GM21367 (cell line): ENCODE data around the gene SHFL.

Experiments used
- ATAC-seq: cut with Tn5 transposase; IDR thresholded peaks from one replicate; pipeline ENCODE4 v1.9.1; 2021; ENCODE audit not compliant: unreplicated experiment

Gene SHFL

GRCh38 chr19:10132905-10133304, 46.8 kb downstream of the SHFL start:
- ATAC-seq = no peak

GRCh38 chr19:10133596-10133995, 47.5 kb downstream of the SHFL start:
- no peak for ATAC-seq

- no peak for ATAC-seq
Measured at GRCh38 chr19:10134040-10134439, 47.9 kb downstream of the SHFL start.

- ATAC-seq = no peak
Measured at GRCh38 chr19:10135551-10136334, 49.6 kb downstream of the SHFL start.

GRCh38 chr19:10136936-10137335, 50.8 kb downstream of the SHFL start:
- ATAC-seq = no peak

GRCh38 chr19:10137751-10138682, 51.9 kb downstream of the SHFL start:
- no peak for ATAC-seq

- no peak for ATAC-seq
Measured at GRCh38 chr19:10138879-10139795, 53.0 kb downstream of the SHFL start.

GRCh38 chr19:10139952-10140351, 53.8 kb downstream of the SHFL start:
- ATAC-seq = no peak

- no peak for ATAC-seq
Measured at GRCh38 chr19:10141479-10141878, 55.4 kb downstream of the SHFL start.

- no peak for ATAC-seq
Measured at GRCh38 chr19:10141973-10142372, 55.9 kb downstream of the SHFL start.
